Bronchus fibroblast of lung (primary cell): ENCODE data around the gene FJX1. TPM values are rescaled to one million over a fixed set of nuclear protein-coding genes. Genes with fewer than 3 reads are reported as not detected.

Experiments
- total RNA-seq: library from RNA; depleted of rRNA; stranded (reverse); fragments of >200 nt; gene quantifications from 2 replicates; pipeline ENCODE4 v1.2.3, GENCODE V29; 2015

The FJX1 gene
- 34.1 and 34.2 TPM in 2 replicates for total RNA-seq

GRCh38 chr11:35617687-35618496 is at the start of gene FJX1:
Gene FJX1, plus strand, starts transcription at chr11:35618460. Its CDS starts 177 bp downstream, at chr11:35618637.

GRCh38 chr11:35662649-35663407 is 44.6 kb downstream of the FJX1 start, which contains the start of gene TRIM44:
Gene TRIM44, plus strand, starts transcription at chr11:35662775. Its CDS starts 337 bp downstream, at chr11:35663112.

Other genes starting within 250 kb of the FJX1 start
- gene SLC1A2, start 198.9 kb upstream of the FJX1 start, total RNA-seq = under 0.01 and 0.17 TPM in 2 replicates
- gene PAMR1, start 92.8 kb upstream of the FJX1 start, total RNA-seq = 25.1 and 26.1 TPM in 2 replicates
- 18.0 and 30.5 TPM in 2 replicates for gene TRIM44, start 44.3 kb downstream of the FJX1 start, total RNA-seq